Glutamatergic neuron (in vitro differentiated cells): ENCODE results near the gene PRMT7. TPM values are rescaled to one million over a fixed set of nuclear protein-coding genes. Genes with fewer than 3 reads are reported as not detected.

Experiments used
- DNase-seq: peaks from one replicate; pipeline ENCODE4 v3.0.0; 2022
- H3K27ac Mint-ChIP-seq: one replicate; pipeline ENCODE4 v1.8.0; 2020; ENCODE audit warnings: mild to moderate bottlenecking, mixed read lengths, inconsistent platforms; ENCODE audit not compliant: unreplicated experiment
- H3K27me3 Mint-ChIP-seq: one replicate; pipeline ENCODE4 v1.8.0; 2020; ENCODE audit warnings: mild to moderate bottlenecking, moderate library complexity, mixed read lengths, inconsistent platforms; ENCODE audit not compliant: unreplicated experiment
- H3K36me3 Mint-ChIP-seq: one replicate; pipeline ENCODE4 v1.8.0; 2020; ENCODE audit warnings: mild to moderate bottlenecking, mixed read lengths, inconsistent platforms; ENCODE audit not compliant: unreplicated experiment
- H3K4me1 Mint-ChIP-seq: one replicate; pipeline ENCODE4 v1.8.0; 2020; ENCODE audit warnings: mild to moderate bottlenecking, low read depth, mixed read lengths, inconsistent platforms; ENCODE audit not compliant: unreplicated experiment
- H3K4me3 Mint-ChIP-seq: one replicate; pipeline ENCODE4 v1.8.0; 2020; ENCODE audit warnings: mild to moderate bottlenecking, mixed read lengths, inconsistent platforms; ENCODE audit not compliant: unreplicated experiment
- H3K9me3 Mint-ChIP-seq: one replicate; pipeline ENCODE4 v1.8.0; 2020; ENCODE audit warnings: mild to moderate bottlenecking, moderate library complexity, mixed read lengths, inconsistent platforms; ENCODE audit not compliant: unreplicated experiment
- CTCF ChIP-seq: fragments of 200-600 bp; sonication (generic); IDR thresholded peaks from one replicate; pipeline ENCODE4 v1.5.0; 2021; ENCODE audit not compliant: partially characterized antibody, unreplicated experiment
- total RNA-seq: library from RNA; stranded (reverse); fragmentation: NEBNext Ultra II Directional; extraction: Animal tissue kit (Norgen Biotek cat#: 25700); gene quantifications from one replicate; pipeline ENCODE4 v1.2.1, GENCODE V29; 2021; ENCODE audit not compliant: unreplicated experiment

The PRMT7 gene
- total RNA-seq, 1 donor from 2014 or later = 62.7 TPM

- no peak for TF ChIP-seq CTCF
- no peak for DNase-seq
- H3K27me3 Mint-ChIP-seq = peaks cover 32% of the 10 kb centered on the region
- H3K4me3 Mint-ChIP-seq = no peak overlapping the region
- peaks cover 19% of the 10 kb centered on the region for H3K9me3 Mint-ChIP-seq
- no peaks in the 10 kb centered on the region for H3K36me3 Mint-ChIP-seq
- H3K4me1 Mint-ChIP-seq = peaks cover 35% of the 10 kb centered on the region
- H3K27ac Mint-ChIP-seq = peak overlapping the region; percentile 66
These were observed 57.1 kb downstream of the PRMT7 start for GRCh38 chr16:68367891-68368290.

GRCh38 chr16:68368301-68368888 is 57.6 kb downstream of the PRMT7 start:
- no peak for DNase-seq
- no peak for TF ChIP-seq CTCF
- H3K36me3 Mint-ChIP-seq = no peaks in the 10 kb centered on the region
- no peak overlapping the region for H3K4me3 Mint-ChIP-seq
- peaks cover 35% of the 10 kb centered on the region for H3K4me1 Mint-ChIP-seq
- H3K9me3 Mint-ChIP-seq = peaks cover 18% of the 10 kb centered on the region
- peaks cover 32% of the 10 kb centered on the region for H3K27me3 Mint-ChIP-seq
- no peak overlapping the region for H3K27ac Mint-ChIP-seq

GRCh38 chr16:68369168-68369567 is 58.3 kb downstream of the PRMT7 start:
- no peak for TF ChIP-seq CTCF
- Mint-ChIP-seq H3K27me3 (peaks cover 31% of the 10 kb centered on the region), H3K4me1 (peaks cover 33% of the 10 kb centered on the region), H3K4me3 (no peak overlapping the region), H3K27ac (no peak overlapping the region), H3K9me3 (peaks cover 18% of the 10 kb centered on the region), H3K36me3 (no peaks in the 10 kb centered on the region)
- DNase-seq = no peak

GRCh38 chr16:68369697-68370580 is 59.1 kb downstream of the PRMT7 start:
- Mint-ChIP-seq H3K4me3 (no peak overlapping the region), H3K9me3 (peaks cover 18% of the 10 kb centered on the region), H3K36me3 (no peaks in the 10 kb centered on the region), H3K27ac (no peak overlapping the region), H3K27me3 (peaks cover 28% of the 10 kb centered on the region), H3K4me1 (peaks cover 27% of the 10 kb centered on the region)
- TF ChIP-seq CTCF = no peak
- DNase-seq = no peak
